B cell (primary cell): ENCODE results near the gene SDK2. TPM values are rescaled to one million over a fixed set of nuclear protein-coding genes. Genes with fewer than 3 reads are reported as not detected.

Source experiments
- ATAC-seq: fragments of 200-7000 bp; cut with Tn5 transposase; one replicate; pipeline ENCODE4 v1.10.0; 2021; ENCODE audit warnings: low read depth, mild to moderate bottlenecking, moderate number of reproducible peaks, moderate library complexity
- CTCF ChIA-PET: fragments of 350-600 bp; sonication (Branson Sonifier 250); formaldehyde crosslinking; loops from one replicate; lab custom pipeline; 2021; ENCODE audit warnings: antibody characterized with exemption, inconsistent platforms; lab: Charles Lee
- POLR2A ChIA-PET: fragments of 350-600 bp; sonication (Branson Sonifier 250); formaldehyde crosslinking; loops from one replicate; lab custom pipeline; 2021; ENCODE audit warnings: antibody characterized with exemption; lab: Charles Lee
- DNase-seq: peaks from one replicate; pipeline ENCODE4 v3.0.0; 2013
- H2AFZ ChIP-seq: 2 replicates; pipeline ENCODE4 v1.6.1; 2012; ENCODE audit warnings: mild to moderate bottlenecking, low read depth, low read length; ENCODE audit not compliant: insufficient read depth, poor library complexity, severe bottlenecking
- H3K27ac ChIP-seq, 2 donors: 1 replicate in 1 of 2; 2 replicates in 1 of 2; pipeline ENCODE4 v1.5.1; 2012 to 2013; ENCODE audit warnings: low read length in 2 of 2, mild to moderate bottlenecking in 2 of 2, moderate library complexity in 1 of 2
- H3K27me3 ChIP-seq, 4 experiments: fragments of 200-600 bp in 1 of 4; sonication (generic) in 1 of 4; replicated peaks in 1 of 4; 1 replicate in 2 of 4; 2 replicates in 2 of 4; pipeline versions ENCODE4 v1.6.1 to v1.7.0; 2013 to 2016; ENCODE audit warnings: low read length in 3 of 4, mild to moderate bottlenecking in 2 of 4, mixed read lengths in 1 of 4, moderate library complexity in 1 of 4; ENCODE audit not compliant: insufficient read depth in 4 of 4, control insufficient read depth in 3 of 4; ENCODE audit errors: control extremely low read depth in 1 of 4
- H3K36me3 ChIP-seq, 2 experiments: replicated peaks in 1 of 2; 1 replicate in 1 of 2; 2 replicates in 1 of 2; pipeline versions ENCODE4 v1.6.1 to v1.7.1; 2013; ENCODE audit warnings: low read length in 1 of 2; ENCODE audit not compliant: insufficient read depth in 2 of 2, control insufficient read depth in 1 of 2; ENCODE audit errors: control extremely low read depth in 1 of 2, extremely low read depth in 1 of 2
- H3K4me1 ChIP-seq, 2 donors: fragments of 200-600 bp in 1 of 2; sonication (generic) in 1 of 2; 1 replicate in 1 of 2; 2 replicates in 1 of 2; pipeline versions ENCODE4 v1.5.1 to v1.6.1; 2013 to 2017; ENCODE audit warnings: low read length in 2 of 2; ENCODE audit not compliant: control insufficient read depth in 2 of 2, insufficient read depth in 2 of 2
- H3K4me2 ChIP-seq: replicated peaks from 2 replicates; pipeline ENCODE3; 2012; ENCODE audit warnings: mild to moderate bottlenecking, low read depth, low read length; ENCODE audit not compliant: poor library complexity, severe bottlenecking
- H3K4me3 ChIP-seq, 5 experiments: fragments of 200-600 bp in 1 of 5; sonication (generic) in 1 of 5; 1 replicate in 3 of 5; 2 replicates in 2 of 5; pipeline versions ENCODE4 v1.5.1 to v1.7.0; 2011 to 2016; ENCODE audit warnings: low read length in 4 of 5, mild to moderate bottlenecking in 4 of 5, low read depth in 2 of 5, control low read depth in 1 of 5, moderate library complexity in 1 of 5; ENCODE audit not compliant: insufficient read depth in 1 of 5; ENCODE audit errors: control extremely low read depth in 1 of 5, extremely low read depth in 1 of 5
- H3K79me2 ChIP-seq: fragments of 200-600 bp; sonication (generic); one replicate; pipeline ENCODE4 v1.6.0; 2016; ENCODE audit warnings: low read length; ENCODE audit not compliant: control insufficient read depth, insufficient read depth
- H3K9ac ChIP-seq: fragments of 200-600 bp; sonication (generic); 2 replicates; pipeline ENCODE4 v1.6.1; 2017; ENCODE audit warnings: mild to moderate bottlenecking, low read length, moderate library complexity
- H3K9me3 ChIP-seq, 3 donors: one replicate each; pipeline versions ENCODE4 v1.6.1 to v1.7.1; 2013; ENCODE audit warnings: low read length in 2 of 3; ENCODE audit not compliant: control insufficient read depth in 2 of 3, insufficient read depth in 1 of 3; ENCODE audit errors: control extremely low read depth in 1 of 3
- H4K20me1 ChIP-seq: 2 replicates; pipeline ENCODE4 v1.6.0; 2012; ENCODE audit warnings: mild to moderate bottlenecking, low read length; ENCODE audit not compliant: insufficient read depth, control insufficient read depth, poor library complexity, severe bottlenecking
- H3K27ac Mint-ChIP-seq: one replicate; pipeline ENCODE4 v1.8.0; 2021; ENCODE audit warnings: mixed read lengths
- H3K27me3 Mint-ChIP-seq: one replicate; pipeline ENCODE4 v1.8.0; 2021; ENCODE audit warnings: mixed read lengths
- H3K4me1 Mint-ChIP-seq: one replicate; pipeline ENCODE4 v1.8.0; 2021; ENCODE audit warnings: mixed read lengths
- H3K4me3 Mint-ChIP-seq: one replicate; pipeline ENCODE4 v1.8.0; 2021; ENCODE audit warnings: mixed read lengths
- H3K9me3 Mint-ChIP-seq: one replicate; pipeline ENCODE4 v1.8.0; 2022; ENCODE audit warnings: mixed read lengths; ENCODE audit not compliant: insufficient read depth
- CTCF ChIP-seq: fragments of 200-600 bp; IDR thresholded peaks from one replicate; pipeline ENCODE4 v1.8.0; 2022; ENCODE audit warnings: antibody characterized with exemption, mild to moderate bottlenecking
- EZH2 ChIP-seq: IDR thresholded peaks from 2 replicates; pipeline ENCODE4 v1.6.1; 2012; ENCODE audit warnings: borderline replicate concordance, low read depth, mild to moderate bottlenecking, moderate library complexity, low read length; ENCODE audit not compliant: insufficient read depth, poor library complexity, severe bottlenecking
- WGBS: methylation state at CpG from one replicate; pipeline ENCODE4 v1.1.5; 2013; ENCODE audit warnings: missing lambda C conversion rate; ENCODE audit not compliant: insufficient coverage; 5-methylcytosine and 5-hydroxymethylcytosine counted together
- intact Hi-C: fragments of 100-400 bp; cut with micrococcal nuclease; formaldehyde crosslinking; loops from one replicate; pipeline ENCODE4 v1.10.0; 2022
- polyA plus RNA-seq: library from polyadenylated mRNA; depleted of rRNA; stranded (reverse); fragments of >200 nt; gene quantifications from 2 replicates; pipeline ENCODE4 v1.2.3, GENCODE V29; 2012
- total RNA-seq, 2 donors: library from RNA; stranded (reverse); fragments of 120-200 nt in 1 of 2; gene quantifications; 1 replicate in 1 of 2; 2 replicates in 1 of 2; pipeline versions ENCODE4 v1.2.3 to v1.2.4, GENCODE V29; 2013 to 2022

SDK2 gene
- total and polyA plus RNA-seq, 2 donors (not counting 1 experiment from before 2014, with no cell fraction given) = 3.2 to 13.0 TPM

DNA sequence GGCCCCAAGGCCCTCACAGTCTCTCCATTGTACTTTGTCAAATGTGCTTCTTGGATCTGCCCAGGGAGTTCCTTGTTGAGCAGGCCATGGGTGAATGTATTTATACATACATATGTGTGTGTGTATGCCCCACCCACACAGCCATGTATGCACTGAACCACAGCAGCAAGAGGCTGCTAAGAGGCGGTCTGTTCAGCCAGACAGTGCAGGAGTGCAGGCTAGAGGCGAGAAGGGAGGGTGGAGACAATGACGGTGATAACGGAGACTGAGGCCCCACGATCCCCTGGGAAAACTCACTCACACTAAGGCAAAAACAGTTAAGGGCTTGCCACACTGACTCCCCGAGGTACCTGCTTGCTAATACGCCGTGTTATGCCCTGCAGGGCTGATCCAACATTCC, 181.4 kb downstream of the SDK2 start:
- no peak for TF ChIP-seq CTCF
- no peak for TF ChIP-seq EZH2
- Histone ChIP-seq H3K36me3 (no peaks in the 10 kb centered on the region), H3K4me3 (no peak overlapping the region), H2AFZ (no peak overlapping the region), H3K9me3 (peaks cover 0 to 8% (median 0%) of the 10 kb centered on the region in 3 donors), H4K20me1 (no peaks in the 10 kb centered on the region), H3K9ac (no peak overlapping the region), H3K27me3 (no peaks in the 10 kb centered on the region), H3K4me2 (no peak overlapping the region), H3K4me1 (no peaks in the 10 kb centered on the region), H3K79me2 (no peaks in the 10 kb centered on the region), H3K27ac (no peak overlapping the region)
- ChIA-PET CTCF (no interaction called here), POLR2A (no interaction called here)
- H3K9me3 Mint-ChIP-seq = peaks cover 3% of the 10 kb centered on the region
- H3K27me3 Mint-ChIP-seq = no peaks in the 10 kb centered on the region
- WGBS = 33% methylated on average over 3 of the region's 8 CpGs
- H3K27ac Mint-ChIP-seq = no peak overlapping the region
- H3K4me1 Mint-ChIP-seq = no peaks in the 10 kb centered on the region
- DNase-seq (no peak), ATAC-seq (no peak)
- H3K4me3 Mint-ChIP-seq = no peak overlapping the region
- intact Hi-C loops = no loop called here

- intact Hi-C loops = no loop called here
- Histone ChIP-seq H4K20me1 (no peaks in the 10 kb centered on the region), H3K4me3 (no peak overlapping the region), H3K9ac (no peak overlapping the region), H3K4me1 (no peaks in the 10 kb centered on the region), H2AFZ (no peak overlapping the region), H3K79me2 (no peaks in the 10 kb centered on the region), H3K9me3 (peaks cover 0 to 12% (median 0%) of the 10 kb centered on the region in 3 donors), H3K4me2 (no peak overlapping the region), H3K36me3 (no peaks in the 10 kb centered on the region), H3K27me3 (no peaks in the 10 kb centered on the region), H3K27ac (no peak overlapping the region)
- DNase-seq = no peak
- no peaks in the 10 kb centered on the region for H3K27me3 Mint-ChIP-seq
- ChIA-PET POLR2A (no interaction called here), CTCF (no interaction called here)
- ATAC-seq = no peak
- no peak overlapping the region for H3K4me3 Mint-ChIP-seq
- H3K4me1 Mint-ChIP-seq = no peaks in the 10 kb centered on the region
- TF ChIP-seq EZH2 (no peak), CTCF (no peak)
- no peak overlapping the region for H3K27ac Mint-ChIP-seq
- WGBS = 94% methylated on average over 5 of the region's 7 CpGs
- peaks cover 3% of the 10 kb centered on the region for H3K9me3 Mint-ChIP-seq
Observed at GRCh38 chr17:73459980-73460379, 184.3 kb downstream of the SDK2 start.
